Caco-2 (cell line): ENCODE measurements around the gene RAB36. TPM values are rescaled to one million over a fixed set of nuclear protein-coding genes. Genes with fewer than 3 reads are reported as not detected.

Experiments
- BruUV-seq: library from RNA; stranded (reverse); fragments of 400-500 nt; replicated peaks from 2 replicates; lab custom pipeline; 2021; lab: Mats Ljungman, UMichigan
- CTCF ChIA-PET: fragments of 300-600 bp; sonication (Branson Sonifier 250); formaldehyde crosslinking; loops from one replicate; lab custom pipeline; 2022; ENCODE audit warnings: antibody characterized with exemption; lab: Charles Lee
- POLR2A ChIA-PET: fragments of 300-600 bp; sonication (Branson Sonifier 250); formaldehyde crosslinking; loops from one replicate; lab custom pipeline; 2022; ENCODE audit warnings: antibody characterized with exemption; lab: Charles Lee
- DNase-seq, 2 experiments: peaks; one replicate each; pipeline versions ENCODE4 v3.0.0 to v3.0.0-alpha.2; 2020 to 2022
- H3K27me3 ChIP-seq: replicated peaks from 2 replicates; pipeline ENCODE4 v1.6.0; 2011; ENCODE audit warnings: low read length; ENCODE audit not compliant: control insufficient read depth, insufficient read depth
- H3K36me3 ChIP-seq: 2 replicates; pipeline ENCODE4 v1.5.1; 2011; ENCODE audit warnings: low read length; ENCODE audit not compliant: control insufficient read depth, insufficient read depth
- H3K4me1 ChIP-seq: fragments of 250-450 bp; sonication (Bioruptor Pico); 2 replicates; pipeline ENCODE4 v1.5.1; 2020; ENCODE audit warnings: mild to moderate bottlenecking
- H3K4me3 ChIP-seq: 2 replicates; pipeline ENCODE4 v1.5.1; 2011; ENCODE audit warnings: low read depth, mild to moderate bottlenecking, control low read depth, low read length
- H3K9me3 ChIP-seq: fragments of 250-450 bp; sonication (Bioruptor Pico); 2 replicates; pipeline ENCODE4 v1.5.1; 2020; ENCODE audit warnings: mild to moderate bottlenecking, moderate library complexity
- H3K27ac Mint-ChIP-seq: one replicate; pipeline ENCODE4 v1.8.0; 2022; ENCODE audit warnings: mixed read lengths; ENCODE audit not compliant: unreplicated experiment
- H3K27me3 Mint-ChIP-seq: one replicate; pipeline ENCODE4 v1.8.0; 2022; ENCODE audit warnings: mixed read lengths; ENCODE audit not compliant: insufficient read depth, unreplicated experiment
- H3K36me3 Mint-ChIP-seq: one replicate; pipeline ENCODE4 v1.8.0; 2022; ENCODE audit warnings: mild to moderate bottlenecking, mixed read lengths; ENCODE audit not compliant: insufficient read depth, unreplicated experiment
- H3K4me1 Mint-ChIP-seq: one replicate; pipeline ENCODE4 v1.8.0; 2022; ENCODE audit warnings: low read depth, mixed read lengths; ENCODE audit not compliant: unreplicated experiment
- H3K4me3 Mint-ChIP-seq: one replicate; pipeline ENCODE4 v1.8.0; 2022; ENCODE audit warnings: mild to moderate bottlenecking, moderate library complexity, mixed read lengths; ENCODE audit not compliant: unreplicated experiment
- H3K9me3 Mint-ChIP-seq: one replicate; pipeline ENCODE4 v1.8.0; 2022; ENCODE audit warnings: mixed read lengths; ENCODE audit not compliant: unreplicated experiment
- intact Hi-C: fragments of 100-400 bp; cut with micrococcal nuclease; formaldehyde crosslinking; loops from one replicate; pipeline ENCODE4 v1.10.0; 2022; ENCODE audit not compliant: unreplicated experiment
- total RNA-seq: library from RNA; stranded (reverse); gene quantifications from 2 replicates; pipeline ENCODE4 v1.2.3, GENCODE V29; 2022
- TF ChIP-seq, protein P1 (sequence below), 2 experiments: fragments of 200-600 bp in 1 of 2; IDR thresholded peaks; 1 replicate in 1 of 2; 2 replicates in 1 of 2; pipeline versions ENCODE4 v1.5.1 to v1.8.0; 2011 to 2022; ENCODE audit warnings: antibody characterized with exemption in 1 of 2, control low read depth in 1 of 2, inconsistent platforms in 1 of 2, low read depth in 1 of 2, low read length in 1 of 2, mild to moderate bottlenecking in 1 of 2, moderate library complexity in 1 of 2; ENCODE audit not compliant: insufficient read depth in 1 of 2, severe bottlenecking in 1 of 2, unreplicated experiment in 1 of 2

RAB36 gene
- total RNA-seq, 1 experiment from 2014 or later: 0.52 TPM

GRCh38 chr22:23150762-23151161 is 5.5 kb downstream of the RAB36 start:
- Mint-ChIP-seq H3K4me3 (no peak overlapping the region), H3K9me3 (no peaks in the 10 kb centered on the region), H3K36me3 (peaks cover 6% of the 10 kb centered on the region), H3K27ac (no peak overlapping the region), H3K27me3 (no peaks in the 10 kb centered on the region), H3K4me1 (peaks cover 23% of the 10 kb centered on the region)
- ChIA-PET CTCF (interaction anchor here (0.6 kb wide), 1 partner anchor 21 kb away, joined by 6 read pairs; no protein-coding TSS in a partner anchor), POLR2A (no interaction called here)
- Histone ChIP-seq H3K4me1 (peaks cover 38% of the 10 kb centered on the region), H3K4me3 (no peak overlapping the region), H3K36me3 (no peaks in the 10 kb centered on the region), H3K9me3 (no peaks in the 10 kb centered on the region), H3K27me3 (no peaks in the 10 kb centered on the region)
- no peak for DNase-seq
- intact Hi-C loops: no loop called here
- TF ChIP-seq, protein P1, sequence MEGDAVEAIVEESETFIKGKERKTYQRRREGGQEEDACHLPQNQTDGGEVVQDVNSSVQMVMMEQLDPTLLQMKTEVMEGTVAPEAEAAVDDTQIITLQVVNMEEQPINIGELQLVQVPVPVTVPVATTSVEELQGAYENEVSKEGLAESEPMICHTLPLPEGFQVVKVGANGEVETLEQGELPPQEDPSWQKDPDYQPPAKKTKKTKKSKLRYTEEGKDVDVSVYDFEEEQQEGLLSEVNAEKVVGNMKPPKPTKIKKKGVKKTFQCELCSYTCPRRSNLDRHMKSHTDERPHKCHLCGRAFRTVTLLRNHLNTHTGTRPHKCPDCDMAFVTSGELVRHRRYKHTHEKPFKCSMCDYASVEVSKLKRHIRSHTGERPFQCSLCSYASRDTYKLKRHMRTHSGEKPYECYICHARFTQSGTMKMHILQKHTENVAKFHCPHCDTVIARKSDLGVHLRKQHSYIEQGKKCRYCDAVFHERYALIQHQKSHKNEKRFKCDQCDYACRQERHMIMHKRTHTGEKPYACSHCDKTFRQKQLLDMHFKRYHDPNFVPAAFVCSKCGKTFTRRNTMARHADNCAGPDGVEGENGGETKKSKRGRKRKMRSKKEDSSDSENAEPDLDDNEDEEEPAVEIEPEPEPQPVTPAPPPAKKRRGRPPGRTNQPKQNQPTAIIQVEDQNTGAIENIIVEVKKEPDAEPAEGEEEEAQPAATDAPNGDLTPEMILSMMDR (IDR thresholded peaks at IDR 0.05; ENCODE audit: insufficient read depth in 1 of 2, low read depth in 1 of 2, low read length in 1 of 2, severe bottlenecking in 1 of 2, unreplicated experiment in 1 of 2): no peak
- BruUV-seq: no TSS peak

DNA sequence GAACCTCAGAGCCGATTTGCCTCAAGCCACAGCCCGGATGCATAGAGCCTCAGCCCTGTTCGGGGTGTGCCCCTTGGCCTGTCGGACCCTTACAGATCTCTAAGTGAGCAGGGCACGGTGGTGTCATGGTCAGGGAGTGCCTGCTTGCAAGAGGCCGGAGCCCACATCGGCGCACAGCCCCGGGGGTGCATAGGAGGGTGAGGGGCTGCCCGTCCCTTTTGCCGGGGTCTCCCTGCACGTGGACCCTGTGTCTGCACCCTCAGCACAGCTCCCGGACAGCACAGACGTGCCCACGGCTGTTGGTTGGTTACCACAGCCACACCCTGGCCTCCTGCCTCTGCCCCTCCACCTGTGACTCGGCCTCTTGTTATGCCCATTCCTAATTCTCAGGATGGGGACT is 6.5 kb downstream of the RAB36 start:
- TF ChIP-seq, protein P1 (IDR thresholded peaks at IDR 0.05; ENCODE audit: insufficient read depth in 1 of 2, low read depth in 1 of 2, low read length in 1 of 2, severe bottlenecking in 1 of 2, unreplicated experiment in 1 of 2): no peak
- no peaks in the 10 kb centered on the region for H3K27me3 Mint-ChIP-seq
- CTCF ChIA-PET: no interaction called here

DNA sequence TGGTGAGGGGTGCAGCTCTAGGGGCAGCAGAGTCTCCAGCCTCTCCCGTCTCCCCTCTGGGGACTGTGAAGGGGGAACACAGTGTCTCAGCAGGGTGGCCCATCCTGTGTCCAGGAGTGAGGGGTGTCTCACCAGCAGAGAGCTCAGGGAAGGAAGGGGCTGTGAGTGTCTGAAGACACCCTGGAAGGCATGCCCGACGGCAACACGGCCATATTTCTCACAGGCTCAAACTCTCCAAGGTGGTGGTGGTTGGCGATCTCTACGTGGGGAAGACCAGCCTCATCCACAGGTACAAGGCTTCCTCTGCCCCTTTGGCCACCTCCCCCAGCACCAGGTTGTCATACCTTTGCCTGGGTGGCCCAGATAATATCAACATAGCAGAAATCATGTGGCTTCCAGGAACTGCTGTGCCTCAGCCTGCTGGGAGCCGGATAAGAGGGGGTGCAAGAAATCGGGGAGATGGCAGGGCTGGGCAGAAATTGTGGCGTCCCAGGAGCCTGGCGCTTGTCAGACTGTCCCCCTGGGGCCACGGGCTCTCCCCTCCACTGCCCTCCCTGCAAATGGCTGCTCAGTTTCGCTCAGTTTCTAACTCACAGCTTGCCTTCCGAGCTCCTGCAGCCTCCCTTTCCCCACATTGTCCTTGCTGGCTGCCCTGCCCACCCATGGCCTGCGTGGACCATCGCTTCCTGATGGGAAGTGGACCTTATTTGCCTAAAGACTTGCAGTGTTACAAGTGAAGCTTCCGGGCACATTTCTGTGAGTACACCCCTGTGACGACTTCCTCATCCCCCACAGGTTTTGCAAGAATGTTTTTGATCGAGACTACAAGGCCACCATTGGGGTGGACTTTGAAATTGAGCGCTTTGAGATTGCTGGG is 7.2 kb downstream of the RAB36 start:
- Mint-ChIP-seq H3K9me3 (no peaks in the 10 kb centered on the region), H3K27ac (no peak overlapping the region), H3K4me3 (no peak overlapping the region), H3K36me3 (peaks cover 6% of the 10 kb centered on the region), H3K4me1 (peaks cover 26% of the 10 kb centered on the region), H3K27me3 (no peaks in the 10 kb centered on the region)
- no TSS peak for BruUV-seq
- TF ChIP-seq, protein P1 (IDR thresholded peaks at IDR 0.05; ENCODE audit: insufficient read depth in 1 of 2, low read depth in 1 of 2, low read length in 1 of 2, severe bottlenecking in 1 of 2, unreplicated experiment in 1 of 2): no peak
- CTCF ChIA-PET: interaction anchor here (1.7 kb wide), 1 partner anchor 129 kb away, joined by 4 read pairs; no protein-coding TSS in a partner anchor
- POLR2A ChIA-PET: interaction anchor here (0.6 kb wide), 1 partner anchor 10 kb away, joined by 6 read pairs; no protein-coding TSS in a partner anchor
- Histone ChIP-seq H3K4me3 (no peak overlapping the region), H3K36me3 (no peaks in the 10 kb centered on the region), H3K27me3 (no peaks in the 10 kb centered on the region), H3K9me3 (no peaks in the 10 kb centered on the region), H3K4me1 (peaks cover 38% of the 10 kb centered on the region)
- intact Hi-C loops: no loop called here
- no peak for DNase-seq

More for the DNA sequence above, 6.5 kb downstream of the RAB36 start:
- peaks cover 27% of the 10 kb centered on the region for H3K4me1 Mint-ChIP-seq
- POLR2A ChIA-PET: no interaction called here
- DNase-seq: no peak
- Histone ChIP-seq H3K9me3 (no peaks in the 10 kb centered on the region), H3K4me1 (peaks cover 40% of the 10 kb centered on the region), H3K36me3 (no peaks in the 10 kb centered on the region), H3K27me3 (no peaks in the 10 kb centered on the region), H3K4me3 (no peak overlapping the region)
- H3K9me3 Mint-ChIP-seq: no peaks in the 10 kb centered on the region
- H3K27ac Mint-ChIP-seq: no peak overlapping the region
- BruUV-seq: no TSS peak
- intact Hi-C loops: no loop called here
- H3K36me3 Mint-ChIP-seq: peaks cover 6% of the 10 kb centered on the region
- no peak overlapping the region for H3K4me3 Mint-ChIP-seq
